GM23248 (cell line): ENCODE data around the gene DNAH5.

Experiments used
- EZH2 ChIP-seq: fragments of 200-600 bp; sonication (generic); IDR thresholded peaks from 2 replicates; pipeline ENCODE4 v1.6.1; 2018; ENCODE audit warnings: antibody characterized with exemption, mild to moderate bottlenecking; ENCODE audit not compliant: insufficient read depth, poor library complexity, severe bottlenecking
- EZH2phosphoT487 ChIP-seq: fragments of 200-600 bp; sonication (generic); IDR thresholded peaks from 2 replicates; pipeline ENCODE4 v1.6.1; 2018; ENCODE audit warnings: antibody characterized with exemption, moderate library complexity, mild to moderate bottlenecking, low read depth; ENCODE audit not compliant: insufficient read depth

DNA sequence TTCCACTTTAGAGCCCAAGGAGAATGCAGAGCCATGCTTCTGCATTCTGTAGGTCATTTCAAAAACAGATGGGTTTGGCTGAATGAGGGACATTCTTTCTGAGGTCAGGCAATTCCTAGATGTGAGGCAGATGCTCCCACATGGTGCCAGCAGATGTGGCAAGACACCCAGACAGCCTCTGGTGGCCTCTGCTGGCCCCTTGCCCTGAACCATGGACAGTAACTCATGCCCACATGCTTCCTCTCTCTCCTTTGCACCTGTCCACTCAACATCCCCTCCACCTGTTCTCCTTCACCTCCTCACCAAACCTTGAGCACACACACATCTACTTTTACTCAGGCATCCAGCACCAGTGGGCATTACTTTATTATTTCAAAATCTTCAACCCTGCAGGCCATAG, 252.3 kb downstream of the DNAH5 start:
- TF ChIP-seq EZH2phosphoT487 (no peak), EZH2 (no peak)
